ACHN (cell line): ENCODE results near the gene MPG.
"Not testable (repeated sequence)": the region's sequence is repeated elsewhere in the genome, so short reads cannot be mapped to it uniquely, and the experiment has no call there.

ENCODE experiments used
- DNase-seq: peaks from one replicate; pipeline ENCODE4 v3.0.0-alpha.2; 2015
- in situ Hi-C: cut with HindIII; loops from 2 replicates; pipeline ENCODE4 v1.10.0; 2017; ENCODE audit warnings: low sequenced_read_pairs, low pct_ligation_motif_present, low pct_unique_long_range_greater_than_20kb

The MPG gene

GRCh38 chr16:45454-45853 is 32.6 kb upstream of the MPG start:
- DNase-seq = no peak
- in situ Hi-C loops = no loop called here

- DNase-seq, in situ Hi-C loops: not testable (repeated sequence)
Observed at GRCh38 chr16:46510-46909, 31.5 kb upstream of the MPG start.

DNA sequence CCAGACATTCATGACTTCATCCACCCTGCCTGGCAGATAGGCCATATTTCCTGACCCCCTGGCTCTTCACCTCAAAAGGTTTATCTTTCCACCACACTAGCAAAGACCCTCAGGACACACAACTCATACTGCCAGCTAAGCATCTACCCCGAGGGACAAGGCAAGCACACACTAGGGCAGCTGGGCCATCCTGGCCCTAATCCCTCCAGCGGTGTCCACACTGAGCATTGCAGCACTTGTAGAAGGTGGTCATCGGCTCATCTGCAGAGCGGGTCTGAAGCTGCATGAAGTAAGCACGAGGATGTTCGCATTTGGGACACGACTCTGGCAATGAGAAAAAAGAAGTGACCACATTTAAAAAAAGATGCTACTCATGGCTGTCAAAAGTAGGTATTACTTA is 30.8 kb upstream of the MPG start:
- in situ Hi-C loops = no loop called here
- DNase-seq = no peak

DNA sequence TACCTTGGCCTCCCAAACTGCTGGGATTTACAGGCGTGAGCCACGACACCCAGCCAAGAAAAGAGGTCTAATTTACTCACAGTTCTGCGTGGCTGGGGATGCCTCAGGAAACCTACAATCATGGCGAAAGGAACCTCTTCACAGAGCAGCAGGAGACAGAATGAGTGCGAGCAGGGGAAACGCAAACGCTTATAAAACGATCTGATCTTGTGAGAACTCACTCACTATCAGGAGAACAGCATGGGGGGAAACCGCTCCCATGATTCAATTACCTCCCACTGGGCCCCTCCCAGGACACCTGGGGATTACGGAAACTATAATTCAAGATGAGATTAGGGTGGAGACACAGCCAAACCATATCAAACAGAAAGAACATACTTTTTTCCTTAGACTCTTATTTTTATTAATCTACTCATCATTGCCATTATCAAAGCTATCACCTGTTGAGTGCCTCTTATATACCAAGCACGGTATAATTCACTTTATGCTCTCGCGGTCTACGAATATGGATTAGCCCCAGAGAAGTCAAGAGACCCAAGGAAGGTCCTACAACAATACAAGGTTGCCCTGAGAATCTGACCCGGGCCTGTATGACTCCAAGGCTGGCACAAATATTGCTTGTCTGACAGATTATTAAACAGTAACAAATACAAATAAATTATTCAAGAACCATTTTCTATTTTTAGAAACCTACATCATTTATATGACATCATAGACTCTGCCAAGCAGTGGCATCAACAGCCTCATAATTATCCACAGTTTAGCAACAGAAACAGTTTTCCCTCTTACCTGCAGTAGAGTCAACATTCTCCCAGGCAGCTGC is 27.0 kb upstream of the MPG start:
- no peak for DNase-seq
- in situ Hi-C loops = no loop called here

DNA sequence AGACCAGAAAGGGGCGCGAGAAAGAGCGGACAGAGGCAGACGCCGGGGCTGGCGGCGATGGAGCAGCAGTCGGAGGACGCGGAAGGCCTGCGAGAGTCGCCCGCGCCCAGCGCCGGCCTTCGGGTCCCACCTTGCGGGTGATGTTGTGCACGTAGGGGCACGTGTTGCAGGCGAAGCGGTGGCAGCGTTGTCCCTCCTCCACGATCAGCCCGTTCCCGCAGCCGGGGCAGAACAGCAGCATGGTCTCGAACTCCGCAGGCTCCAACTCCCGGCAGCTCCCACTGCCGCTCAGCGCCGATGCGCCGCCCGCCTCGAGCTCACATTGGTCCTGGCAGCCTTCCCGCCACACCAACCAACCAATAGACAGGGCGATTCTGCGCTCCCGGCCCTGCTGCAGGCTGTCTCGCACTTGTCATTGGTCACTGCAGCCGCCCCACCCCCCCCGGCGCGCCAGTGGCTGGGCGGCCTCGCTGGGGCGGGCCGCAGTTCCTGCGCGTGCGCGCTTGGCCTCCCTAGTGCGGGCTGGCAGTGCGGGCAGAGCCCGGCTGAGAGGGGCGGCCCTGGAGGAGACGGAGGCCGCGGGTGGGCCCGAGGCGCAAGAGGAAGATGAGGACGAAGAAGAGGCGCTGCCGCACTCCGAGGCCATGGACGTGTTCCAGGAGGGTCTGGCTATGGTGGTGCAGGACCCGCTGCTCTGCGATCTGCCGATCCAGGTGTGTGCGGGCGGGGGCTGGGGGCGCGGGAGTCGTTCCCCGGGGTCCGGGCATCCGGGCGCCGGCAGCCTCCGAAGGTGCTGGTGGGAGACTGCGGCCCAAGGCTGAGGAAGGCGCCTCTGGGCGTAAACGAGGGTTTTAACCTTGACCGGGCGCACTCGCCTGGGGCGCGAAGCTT is 24.4 kb upstream of the MPG start, which contains the start of the genes POLR3K and SNRNP25:
POLR3K (minus strand) TSS at position 263 of the 891 bp plus-strand sequence; CDS start at position 241, 22 bp downstream.
SNRNP25 (plus strand) TSS at position 483 of the 891 bp plus-strand sequence; CDS start at position 672, 189 bp downstream.
- in situ Hi-C loops = no loop called here
- DNase-seq = peak; percentile 99

GRCh38 chr16:54237-54581 is 23.8 kb upstream of the MPG start:
- no peak for DNase-seq
- in situ Hi-C loops = no loop called here

- in situ Hi-C loops = no loop called here
- DNase-seq = no peak
Observed at GRCh38 chr16:55571-56136, 22.4 kb upstream of the MPG start.

GRCh38 chr16:56231-56927 is 21.6 kb upstream of the MPG start:
- in situ Hi-C loops = no loop called here
- DNase-seq = no peak

DNA sequence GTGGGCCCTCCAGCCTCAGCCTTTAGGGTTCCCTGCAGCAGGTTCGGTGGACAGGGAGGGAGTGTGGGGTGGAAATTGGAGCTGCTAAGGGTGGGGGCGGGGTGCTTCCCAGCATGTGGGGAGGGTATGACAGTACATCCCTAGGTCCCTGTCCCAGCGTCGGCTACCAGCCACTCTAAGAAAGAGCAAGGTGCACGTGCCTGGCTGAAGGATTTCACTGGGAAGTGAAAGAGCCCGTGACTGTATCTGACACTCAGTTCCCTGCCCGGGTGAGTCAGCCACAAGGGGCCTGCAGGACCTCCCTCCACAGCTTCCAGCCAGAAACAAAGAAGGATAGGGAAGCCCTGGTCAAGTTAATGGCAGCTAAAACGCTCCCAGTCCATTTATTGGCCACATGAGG is 20.3 kb upstream of the MPG start:
- in situ Hi-C loops = no loop called here
- DNase-seq = no peak

GRCh38 chr16:58491-59439 is 19.3 kb upstream of the MPG start:
- in situ Hi-C loops = no loop called here
- DNase-seq = no peak

GRCh38 chr16:59440-60059 is 18.5 kb upstream of the MPG start:
- DNase-seq = no peak
- in situ Hi-C loops = no loop called here

DNA sequence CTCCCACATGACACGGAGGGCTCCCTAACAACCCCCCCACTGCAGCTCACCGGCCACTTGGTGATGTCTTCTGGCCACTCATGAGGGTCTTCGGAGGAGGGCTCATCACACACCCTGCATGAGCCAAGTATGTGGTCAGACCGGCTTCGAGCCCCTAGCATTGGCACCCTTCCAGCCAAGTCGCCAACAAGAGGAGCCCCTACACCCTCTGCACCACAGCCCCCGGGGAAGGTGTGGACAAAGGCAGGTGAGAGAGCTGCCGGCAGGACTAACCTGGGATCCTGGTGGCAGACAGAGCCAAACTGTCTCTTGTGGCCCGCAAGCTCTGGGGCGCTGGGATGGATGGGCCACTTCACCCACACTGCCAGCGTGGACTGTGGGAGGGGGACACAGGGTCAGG is 17.9 kb upstream of the MPG start:
- in situ Hi-C loops = no loop called here
- no peak for DNase-seq

DNA sequence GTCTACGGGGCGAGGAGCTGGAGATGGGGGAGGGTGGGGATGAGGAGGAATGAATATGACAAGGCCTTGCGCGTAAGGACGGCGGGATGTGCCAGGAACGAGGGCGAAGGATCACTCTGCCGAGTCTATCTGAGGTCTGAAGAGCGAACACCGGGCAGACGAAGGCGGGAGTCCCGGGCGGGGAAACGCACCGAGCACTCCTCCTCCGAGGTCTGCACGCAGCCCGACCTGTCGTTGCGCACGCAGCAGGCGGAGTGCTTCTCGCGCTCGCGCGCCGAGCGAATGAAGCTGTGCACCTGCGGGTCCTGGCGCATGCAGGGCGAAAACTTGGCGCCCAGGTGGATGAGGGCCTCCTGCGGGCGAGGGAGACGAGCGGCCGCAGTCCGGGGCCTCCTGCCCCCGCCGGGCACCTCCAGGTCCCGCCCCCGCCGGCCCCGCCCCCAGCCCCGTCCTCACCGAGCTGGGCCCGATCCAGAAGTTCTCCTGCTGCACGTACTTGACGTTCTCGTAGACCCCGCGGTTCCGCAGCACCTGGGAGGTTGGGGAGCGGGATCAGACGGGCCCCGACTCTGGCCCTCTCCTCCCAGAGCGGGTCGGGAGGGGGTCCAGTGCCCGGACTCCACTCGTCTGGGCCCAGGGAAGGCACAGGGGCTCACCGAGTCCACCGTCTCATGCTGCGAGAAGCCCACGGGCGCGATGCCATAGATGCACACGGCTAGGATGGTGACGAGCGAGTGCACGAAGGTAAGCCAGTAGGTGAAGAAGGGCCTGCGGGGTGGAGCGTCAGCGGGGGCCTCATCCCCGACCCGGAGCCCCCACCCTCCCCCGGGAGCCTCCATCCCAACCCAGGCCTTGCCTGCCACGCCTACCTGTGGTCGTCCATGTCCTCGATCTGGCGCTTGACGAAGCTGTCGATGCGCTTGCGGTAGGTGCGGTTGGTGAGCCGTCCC is 16.8 kb upstream of the MPG start:
- DNase-seq = no peak
- in situ Hi-C loops = no loop called here

DNA sequence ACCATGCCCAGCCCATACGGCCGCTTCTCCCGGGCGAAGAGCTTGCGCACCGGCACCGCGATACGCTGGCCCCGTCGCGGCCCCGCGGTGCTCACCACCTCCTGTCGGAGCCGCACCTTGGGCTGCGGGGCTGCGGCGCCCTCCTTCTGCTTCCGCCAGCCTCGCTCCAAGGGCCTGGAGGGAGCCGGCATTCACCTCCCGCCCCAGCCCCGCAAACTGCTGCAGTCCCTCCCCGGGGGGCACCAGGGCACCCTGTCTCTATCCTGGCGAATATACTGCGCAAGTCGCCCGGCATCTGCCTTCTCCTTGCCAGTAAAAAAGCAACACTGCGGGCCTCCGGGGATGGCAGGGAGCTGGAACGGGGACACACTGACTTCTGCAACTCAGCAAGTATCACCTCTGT is 16.1 kb upstream of the MPG start:
- DNase-seq = no peak
- in situ Hi-C loops = no loop called here

DNA sequence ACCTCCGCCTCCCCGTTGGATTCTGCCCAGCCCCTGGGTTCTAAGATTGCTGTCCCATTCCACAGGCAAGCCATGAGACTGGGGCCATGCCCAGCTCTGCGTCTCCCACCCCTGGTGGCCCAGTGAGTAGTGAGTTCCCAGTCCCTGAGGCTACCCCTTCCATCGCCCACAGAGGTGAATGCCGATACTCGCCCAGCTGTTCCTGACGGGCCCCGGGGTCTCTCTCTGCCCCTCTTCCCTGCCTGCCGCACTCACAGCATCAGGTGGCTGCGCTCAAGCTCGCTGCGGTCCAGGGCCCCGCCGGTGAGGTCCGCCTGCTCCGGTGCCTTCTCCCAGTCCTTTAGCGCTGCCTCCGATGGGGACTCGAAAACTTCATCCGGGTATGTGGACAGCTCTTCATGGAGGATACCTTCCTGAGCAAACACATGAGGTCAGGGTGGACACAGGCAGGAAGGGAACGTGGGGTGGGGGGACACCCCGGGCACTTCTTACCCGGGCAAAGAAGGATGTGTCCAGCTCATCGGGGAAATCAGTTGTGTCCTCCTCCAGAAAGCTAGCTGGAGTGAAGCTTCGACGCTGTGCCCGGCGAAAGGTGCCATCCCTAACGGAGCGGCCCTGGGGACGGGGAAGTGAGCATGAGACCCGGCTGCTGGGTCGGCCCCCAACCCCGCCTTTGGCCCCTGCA is 15.6 kb upstream of the MPG start:
- in situ Hi-C loops = no loop called here
- DNase-seq = no peak

- in situ Hi-C loops = no loop called here
- no peak for DNase-seq
Observed at GRCh38 chr16:62968-63391, 15.0 kb upstream of the MPG start.
